Endothelial cell of umbilical vein (primary cell): Measurements from ENCODE around the gene MCTP2.

Experiments used
- CTCF ChIP-seq, 2 donors: IDR thresholded peaks; 1 replicate in 1 of 2; 2 replicates in 1 of 2; pipeline ENCODE4 v1.5.1; 2011; ENCODE audit warnings: low read length in 2 of 2, mild to moderate bottlenecking in 2 of 2, moderate library complexity in 2 of 2, control low read depth in 1 of 2, inconsistent platforms in 1 of 2, low read depth in 1 of 2; ENCODE audit not compliant: insufficient read depth in 1 of 2; ENCODE audit errors: extremely low read depth in 1 of 2
- MAX ChIP-seq: IDR thresholded peaks from 2 replicates; pipeline ENCODE4 v1.6.1; 2011; ENCODE audit not compliant: insufficient read depth, insufficient read length

- TF ChIP-seq CTCF (IDR thresholded peaks at IDR 0.05; ENCODE audit: extremely low read depth in 1 of 2, insufficient read depth in 1 of 2, low read depth in 1 of 2, low read length in 2 of 2) (no peak), MAX (no peak)
These were observed 27.9 kb downstream of the MCTP2 start for GRCh38 chr15:94259121-94259751.
